GM19463 (cell line): ENCODE measurements around the gene AGBL4.

ENCODE experiments used
- ATAC-seq: cut with Tn5 transposase; IDR thresholded peaks from one replicate; pipeline ENCODE4 v1.9.1; 2021; ENCODE audit warnings: mild to moderate bottlenecking, moderate library complexity; ENCODE audit not compliant: unreplicated experiment

AGBL4 gene

GRCh38 chr1:49199564-49199963 is 824.2 kb downstream of the AGBL4 start:
- ATAC-seq: no peak

GRCh38 chr1:49197081-49197480 is 826.7 kb downstream of the AGBL4 start:
- ATAC-seq: no peak

GRCh38 chr1:49190138-49190537 is 833.6 kb downstream of the AGBL4 start:
- no peak for ATAC-seq

GRCh38 chr1:49187056-49187455 is 836.7 kb downstream of the AGBL4 start:
- no peak for ATAC-seq

- no peak for ATAC-seq
Measured at GRCh38 chr1:49185450-49185980, 838.2 kb downstream of the AGBL4 start.

DNA sequence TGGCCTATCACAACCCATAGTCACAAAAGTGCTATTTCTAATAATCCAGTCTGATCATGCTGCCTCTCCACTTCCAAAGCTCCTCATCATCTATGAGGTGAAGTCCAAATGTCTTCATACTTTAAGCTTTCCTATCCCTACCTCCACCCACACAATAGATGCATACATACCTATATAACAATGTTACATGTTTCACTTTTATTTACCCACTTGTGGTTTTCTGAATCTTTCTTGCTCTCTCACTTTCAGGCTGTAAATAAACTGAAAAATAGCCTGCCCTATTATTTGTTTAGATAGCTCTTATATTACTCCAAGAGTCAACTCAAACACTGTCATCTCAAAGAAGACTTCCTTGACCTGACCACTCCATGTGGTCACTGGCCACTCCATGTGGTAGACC is 840.3 kb downstream of the AGBL4 start:
- ATAC-seq: no peak

DNA sequence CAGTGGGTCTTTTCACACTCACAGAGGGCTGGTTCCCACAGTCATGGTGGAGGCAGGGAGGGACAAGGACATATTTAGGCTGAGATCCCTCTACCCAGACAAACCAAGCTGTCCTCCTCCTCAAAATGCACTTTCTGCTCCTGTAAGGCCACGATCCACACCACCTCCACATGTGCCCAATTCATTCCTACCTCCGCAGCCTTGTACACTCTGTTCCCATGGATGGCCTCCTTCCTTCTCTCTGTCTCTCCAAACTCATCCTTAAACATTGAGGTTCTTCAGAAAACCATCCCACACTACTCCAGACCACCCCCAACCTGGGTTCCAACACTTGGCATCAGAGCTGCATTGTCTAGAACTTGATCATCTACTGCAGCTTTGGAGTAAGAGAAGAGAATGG is 842.7 kb downstream of the AGBL4 start:
- ATAC-seq: no peak

GRCh38 chr1:49171941-49172593 is 851.7 kb downstream of the AGBL4 start:
- ATAC-seq: no peak

- ATAC-seq: no peak
Measured at GRCh38 chr1:49166031-49166430, 857.7 kb downstream of the AGBL4 start.

DNA sequence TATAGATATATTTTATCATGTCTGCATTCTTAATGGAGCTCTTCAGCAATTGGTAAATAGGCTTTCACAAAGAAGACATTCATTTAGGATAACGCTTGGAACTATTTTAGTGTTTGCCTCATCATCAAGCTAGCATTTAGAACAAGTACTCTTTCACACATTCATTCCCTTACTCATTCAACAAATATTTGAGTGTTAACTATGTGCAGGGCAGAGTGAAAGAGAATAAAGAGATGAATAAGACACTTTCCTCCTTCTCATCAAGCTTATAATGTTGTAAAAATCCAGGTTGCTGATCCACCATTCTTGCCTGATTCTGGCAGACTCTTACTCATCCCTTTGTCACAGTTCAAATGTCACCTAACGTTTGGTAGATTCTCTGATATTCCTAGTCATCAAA is 860.7 kb downstream of the AGBL4 start:
- ATAC-seq: no peak

GRCh38 chr1:49160677-49161076 is 863.1 kb downstream of the AGBL4 start:
- ATAC-seq: no peak

- no peak for ATAC-seq
Measured at GRCh38 chr1:49136738-49137251, 887.0 kb downstream of the AGBL4 start.

- no peak for ATAC-seq
Measured at GRCh38 chr1:49125746-49126145, 898.0 kb downstream of the AGBL4 start.

DNA sequence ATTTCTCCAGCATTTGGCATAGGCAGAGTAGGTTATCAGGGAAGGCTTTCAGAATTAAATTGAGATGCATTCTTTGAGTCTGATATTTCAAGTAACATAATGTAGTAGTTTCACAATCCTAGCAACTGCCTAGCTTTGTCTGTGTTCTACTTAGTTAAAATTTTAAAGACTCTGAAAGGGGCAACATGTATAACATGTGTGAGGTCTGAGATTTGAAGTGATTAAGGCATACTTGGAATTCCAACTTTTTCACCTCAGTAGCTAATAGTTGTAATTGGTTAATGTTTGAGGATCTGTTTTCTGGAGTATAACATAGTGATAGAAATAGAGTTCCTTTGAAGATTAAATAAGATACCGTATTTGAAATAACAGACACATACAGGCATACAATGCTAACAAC is 911.8 kb downstream of the AGBL4 start:
- no peak for ATAC-seq

DNA sequence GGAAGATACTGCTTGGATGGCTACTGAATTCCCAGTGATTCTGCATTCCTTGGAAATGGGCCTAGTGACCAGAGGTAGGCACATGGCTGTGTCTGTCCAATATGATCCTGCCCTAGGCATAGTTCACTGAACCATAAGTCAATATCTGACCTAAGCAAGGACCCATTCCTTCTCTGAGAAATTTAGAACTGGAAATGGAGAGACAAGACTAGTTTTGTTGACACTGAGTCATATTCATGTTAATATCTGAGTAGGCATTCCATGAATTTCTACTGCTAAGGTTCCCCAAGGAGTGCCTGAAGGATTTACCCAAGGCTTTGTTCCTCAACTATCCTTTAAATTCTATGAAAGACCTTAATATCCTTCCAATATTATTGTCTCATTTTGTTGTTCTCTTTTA is 917.3 kb downstream of the AGBL4 start:
- no peak for ATAC-seq

DNA sequence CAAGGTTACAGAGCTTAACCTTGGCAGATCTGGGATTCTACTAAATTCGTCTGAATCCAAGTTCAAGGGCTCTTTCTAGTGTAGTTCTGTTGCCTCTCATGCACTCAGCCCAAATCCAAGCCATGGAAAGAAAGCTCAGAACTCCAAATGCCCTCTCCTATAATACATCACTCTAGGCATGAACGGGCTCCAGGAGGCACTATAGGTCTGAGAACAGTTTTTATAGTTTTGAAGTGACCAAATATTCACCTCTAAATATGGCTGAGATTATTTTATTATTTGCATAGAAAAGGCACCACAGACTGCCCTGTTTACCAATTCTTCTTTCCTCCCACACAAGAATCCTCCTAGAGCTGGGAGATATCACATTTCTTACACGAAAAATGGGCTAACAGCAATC is 919.2 kb downstream of the AGBL4 start:
- ATAC-seq: no peak

DNA sequence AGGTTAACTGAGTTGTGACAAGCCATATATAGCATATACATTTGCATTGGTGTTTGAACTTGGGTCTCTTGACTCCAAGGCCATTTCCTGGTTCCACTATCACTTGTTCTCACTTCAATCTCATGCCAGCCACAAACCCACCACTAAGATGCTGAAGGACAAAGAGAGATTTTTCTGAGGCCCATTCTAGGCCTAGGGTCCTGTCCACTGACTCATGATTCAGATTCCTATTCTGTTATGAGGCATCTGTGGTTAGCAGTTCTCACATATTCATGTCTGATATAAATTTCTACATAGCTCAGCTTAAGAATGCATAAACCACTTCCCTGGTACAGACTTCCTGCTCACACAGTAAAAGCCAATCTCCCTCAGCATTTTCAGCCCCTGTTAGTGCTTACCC is 921.0 kb downstream of the AGBL4 start:
- peak; percentile 64 for ATAC-seq

DNA sequence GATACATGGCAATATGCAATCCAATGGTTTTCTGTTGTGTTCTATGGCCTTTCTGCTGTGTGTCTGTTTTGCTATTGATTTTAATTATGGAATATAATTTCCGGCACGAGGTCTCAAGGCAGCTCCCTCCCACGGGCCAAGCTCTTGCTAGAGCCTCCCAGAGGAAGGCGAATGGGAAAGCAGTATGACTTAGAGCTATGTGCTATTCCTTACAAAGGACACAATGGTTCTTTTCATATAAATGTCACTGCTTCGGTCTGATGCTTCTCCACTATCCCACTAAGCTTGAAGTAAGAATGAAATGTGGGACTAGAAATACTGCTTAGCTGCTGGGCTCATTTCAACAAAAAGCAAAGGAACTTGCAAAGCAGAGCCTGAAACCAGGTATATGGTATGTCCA is 924.9 kb downstream of the AGBL4 start:
- no peak for ATAC-seq

- ATAC-seq: no peak
Measured at GRCh38 chr1:49086327-49086726, 937.4 kb downstream of the AGBL4 start.

DNA sequence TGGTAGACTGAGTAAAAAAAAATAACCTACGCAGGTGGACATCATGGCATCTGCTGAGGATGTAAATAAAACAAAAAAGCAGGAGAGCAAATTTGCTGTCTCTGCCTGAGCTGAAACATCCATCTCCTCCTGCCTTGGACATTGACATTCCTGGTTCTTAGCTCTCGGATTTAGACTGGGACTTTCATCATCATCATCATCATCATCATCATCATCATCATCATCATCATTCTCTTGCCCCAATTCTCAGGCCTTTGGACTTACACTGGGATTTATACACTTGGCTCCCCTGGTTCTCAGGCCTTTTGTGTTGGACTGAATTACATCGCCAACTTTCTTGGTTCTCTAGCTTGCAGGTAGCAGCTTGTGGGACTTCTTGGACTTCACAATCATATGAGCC is 938.7 kb downstream of the AGBL4 start:
- ATAC-seq: no peak

DNA sequence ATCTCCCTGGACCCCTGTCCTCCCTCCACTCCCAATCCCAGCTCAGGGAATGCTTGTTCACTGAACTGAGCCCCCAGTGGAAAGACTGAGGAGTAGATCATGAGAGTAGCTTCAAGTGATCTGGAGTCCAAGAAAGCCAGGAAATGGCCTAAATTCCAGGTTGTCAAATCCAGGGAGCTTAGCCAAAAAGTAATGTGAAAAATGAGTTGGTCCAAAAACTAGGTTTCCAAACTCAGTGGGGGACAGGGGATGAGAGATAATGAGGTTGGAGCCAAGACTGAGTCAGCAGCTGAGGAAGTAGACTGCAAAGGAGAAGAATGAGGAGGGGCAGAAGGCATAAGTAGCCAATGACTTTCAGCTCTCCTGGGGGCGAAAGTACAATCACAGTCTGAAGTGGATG is 963.0 kb downstream of the AGBL4 start:
- ATAC-seq: no peak

GRCh38 chr1:49059087-49059486 is 964.7 kb downstream of the AGBL4 start:
- ATAC-seq: no peak

DNA sequence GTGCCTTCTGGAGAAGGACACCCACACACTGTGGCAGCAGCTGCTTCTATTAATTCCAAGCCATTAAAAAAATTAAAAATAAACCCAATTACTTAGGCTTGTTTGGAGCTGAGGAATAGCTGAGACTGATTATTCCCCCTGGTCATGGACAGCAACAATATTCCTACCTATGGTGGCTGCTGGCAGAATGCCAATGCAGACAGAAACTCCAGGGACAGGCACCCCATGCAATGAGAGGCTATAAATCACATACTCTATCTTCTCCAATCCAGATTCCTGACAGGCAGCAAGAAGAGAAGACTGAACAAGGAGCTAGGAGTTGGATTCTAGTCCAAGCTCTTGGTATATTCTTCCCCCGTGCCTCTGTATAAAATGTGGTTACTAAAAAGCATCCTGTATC is 971.7 kb downstream of the AGBL4 start:
- ATAC-seq: no peak
